ACHN (cell line): ENCODE results near the gene GNG7.
"Not testable (repeated sequence)": the region's sequence is repeated elsewhere in the genome, so short reads cannot be mapped to it uniquely, and the experiment has no call there.

Experiments used
- DNase-seq: peaks from one replicate; pipeline ENCODE4 v3.0.0-alpha.2; 2015
- in situ Hi-C: cut with HindIII; loops from 2 replicates; pipeline ENCODE4 v1.10.0; 2017; ENCODE audit warnings: low sequenced_read_pairs, low pct_ligation_motif_present, low pct_unique_long_range_greater_than_20kb

Gene GNG7

DNA sequence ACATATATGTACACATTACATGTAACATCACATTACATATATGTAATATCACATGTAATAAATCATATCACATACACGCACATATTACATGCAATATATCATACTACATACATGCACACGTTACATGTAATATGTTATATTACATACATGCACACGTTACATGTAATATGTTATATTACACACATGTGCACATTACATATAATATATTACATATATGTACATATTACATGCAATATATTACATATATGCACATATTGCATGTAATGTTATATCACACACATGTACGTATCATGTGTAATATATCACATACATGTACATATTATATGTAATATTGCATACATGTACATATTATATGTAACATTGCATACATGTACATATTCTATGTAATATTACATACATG is 149.0 kb downstream of the GNG7 start:
- DNase-seq: no peak
- in situ Hi-C loops: no loop called here

GRCh38 chr19:2552859-2553258 is 149.6 kb downstream of the GNG7 start:
- DNase-seq: no peak
- in situ Hi-C loops: no loop called here

DNA sequence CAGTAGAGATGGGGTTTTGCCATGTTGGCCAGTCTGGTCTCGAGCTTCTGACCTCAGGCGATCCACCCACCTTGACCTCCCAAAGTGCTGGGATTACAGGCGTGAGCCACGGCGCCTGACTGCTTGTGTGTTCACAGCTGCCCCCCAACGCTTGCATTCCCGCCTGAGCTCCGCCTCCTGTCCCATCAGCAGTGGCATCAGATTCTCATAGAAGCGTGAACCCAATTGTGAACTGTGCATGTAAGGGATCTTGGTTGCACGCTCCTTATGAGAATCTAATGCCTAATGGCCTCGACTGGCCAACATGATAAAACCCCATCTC is 150.7 kb downstream of the GNG7 start:
- DNase-seq: no peak
- in situ Hi-C loops: no loop called here

DNA sequence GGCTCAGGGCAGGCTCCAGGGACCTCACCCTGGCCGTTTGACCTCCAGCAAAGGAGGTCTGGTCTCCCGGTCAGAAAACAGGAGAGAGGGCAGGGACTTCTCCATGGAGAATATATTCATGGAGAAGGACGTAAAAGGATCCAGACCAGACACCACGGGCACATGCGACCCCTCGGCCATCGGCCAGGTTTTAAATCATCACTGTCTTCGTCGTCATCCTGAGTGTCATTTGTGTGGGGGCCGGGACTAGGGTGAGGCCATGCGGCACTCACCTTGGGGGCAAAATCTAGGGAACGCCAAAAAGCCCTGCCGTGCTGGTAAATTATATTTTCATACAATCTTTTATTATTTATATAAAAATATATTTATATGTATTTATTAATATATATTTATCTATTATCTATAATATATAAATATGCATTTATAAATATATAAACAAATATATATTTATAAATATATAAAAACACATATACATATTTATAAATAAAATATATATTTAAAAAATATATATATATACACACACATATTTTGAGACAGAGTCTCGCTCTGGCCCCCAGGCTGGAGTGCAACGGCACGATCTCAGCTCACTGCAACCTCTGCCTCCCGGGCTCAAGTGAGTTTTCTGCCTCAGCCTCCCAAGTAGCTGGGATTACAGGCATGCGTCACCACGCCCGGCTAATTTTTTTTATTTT is 151.2 kb downstream of the GNG7 start:
- in situ Hi-C loops: no loop called here
- no peak for DNase-seq

- in situ Hi-C loops: no loop called here
- no peak for DNase-seq
Observed at GRCh38 chr19:2550431-2551171, 151.9 kb downstream of the GNG7 start.

- in situ Hi-C loops: no loop called here
- no peak for DNase-seq
Observed at GRCh38 chr19:2549701-2550191, 152.7 kb downstream of the GNG7 start.

DNA sequence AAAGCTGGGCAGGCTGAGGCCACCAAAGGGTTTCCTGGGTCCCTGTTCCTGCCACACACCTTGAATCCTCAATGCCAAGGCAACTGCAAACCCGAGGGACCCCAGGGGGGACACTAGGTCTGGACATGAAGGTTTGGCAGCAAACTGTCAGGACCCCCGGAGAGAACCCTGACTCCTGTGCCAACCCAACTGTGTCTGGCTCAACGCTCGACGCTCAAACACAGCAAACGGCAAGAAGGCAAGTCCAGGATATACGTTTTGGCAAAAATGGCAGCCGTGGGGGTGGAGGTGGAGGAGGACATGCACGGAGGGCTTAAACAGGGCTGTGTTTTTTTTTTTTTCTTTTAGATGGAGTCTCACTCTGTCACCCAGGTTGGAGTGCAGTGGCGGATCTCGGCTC is 153.5 kb downstream of the GNG7 start:
- in situ Hi-C loops: no loop called here
- DNase-seq: no peak

GRCh38 chr19:2547721-2548120 is 154.8 kb downstream of the GNG7 start:
- DNase-seq: no peak
- in situ Hi-C loops: no loop called here

DNA sequence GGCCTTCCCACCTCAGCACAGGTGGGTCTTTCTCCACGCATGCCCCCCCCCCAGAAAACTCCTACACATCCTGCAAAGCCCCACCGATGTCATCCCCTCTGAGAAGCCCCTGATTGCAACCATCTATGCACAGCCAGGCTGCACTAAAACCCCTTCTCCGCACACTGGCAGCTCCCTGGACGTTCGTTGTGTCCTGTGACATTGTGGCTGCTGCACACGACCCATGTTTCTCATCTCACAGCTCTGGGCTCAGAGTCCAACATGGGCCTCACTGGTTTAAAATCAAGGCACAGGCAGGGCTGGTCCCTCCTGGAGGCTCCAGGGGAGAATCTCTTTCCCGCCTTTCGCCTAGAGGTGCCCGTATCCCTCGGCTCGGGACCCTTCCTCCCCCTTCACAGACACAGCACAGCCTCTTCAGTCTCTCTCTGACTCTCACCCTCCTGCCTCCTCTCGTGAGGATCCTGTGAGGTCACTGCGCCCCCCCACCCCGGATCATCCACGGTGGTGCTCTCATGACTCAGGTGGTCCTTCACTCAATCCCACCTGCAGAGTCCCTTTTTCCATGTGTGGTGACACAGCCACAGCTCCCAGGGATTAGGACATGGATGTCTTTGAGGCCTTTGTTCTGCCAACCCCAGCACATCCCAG is 155.3 kb downstream of the GNG7 start:
- DNase-seq: no peak
- in situ Hi-C loops: no loop called here

- DNase-seq: no peak
- in situ Hi-C loops: no loop called here
Observed at GRCh38 chr19:2546128-2547032, 156.1 kb downstream of the GNG7 start.

GRCh38 chr19:2545416-2546127 is 156.9 kb downstream of the GNG7 start:
- DNase-seq, in situ Hi-C loops: not testable (repeated sequence)

GRCh38 chr19:2544576-2545415 is 157.7 kb downstream of the GNG7 start:
- DNase-seq: no peak
- in situ Hi-C loops: no loop called here

DNA sequence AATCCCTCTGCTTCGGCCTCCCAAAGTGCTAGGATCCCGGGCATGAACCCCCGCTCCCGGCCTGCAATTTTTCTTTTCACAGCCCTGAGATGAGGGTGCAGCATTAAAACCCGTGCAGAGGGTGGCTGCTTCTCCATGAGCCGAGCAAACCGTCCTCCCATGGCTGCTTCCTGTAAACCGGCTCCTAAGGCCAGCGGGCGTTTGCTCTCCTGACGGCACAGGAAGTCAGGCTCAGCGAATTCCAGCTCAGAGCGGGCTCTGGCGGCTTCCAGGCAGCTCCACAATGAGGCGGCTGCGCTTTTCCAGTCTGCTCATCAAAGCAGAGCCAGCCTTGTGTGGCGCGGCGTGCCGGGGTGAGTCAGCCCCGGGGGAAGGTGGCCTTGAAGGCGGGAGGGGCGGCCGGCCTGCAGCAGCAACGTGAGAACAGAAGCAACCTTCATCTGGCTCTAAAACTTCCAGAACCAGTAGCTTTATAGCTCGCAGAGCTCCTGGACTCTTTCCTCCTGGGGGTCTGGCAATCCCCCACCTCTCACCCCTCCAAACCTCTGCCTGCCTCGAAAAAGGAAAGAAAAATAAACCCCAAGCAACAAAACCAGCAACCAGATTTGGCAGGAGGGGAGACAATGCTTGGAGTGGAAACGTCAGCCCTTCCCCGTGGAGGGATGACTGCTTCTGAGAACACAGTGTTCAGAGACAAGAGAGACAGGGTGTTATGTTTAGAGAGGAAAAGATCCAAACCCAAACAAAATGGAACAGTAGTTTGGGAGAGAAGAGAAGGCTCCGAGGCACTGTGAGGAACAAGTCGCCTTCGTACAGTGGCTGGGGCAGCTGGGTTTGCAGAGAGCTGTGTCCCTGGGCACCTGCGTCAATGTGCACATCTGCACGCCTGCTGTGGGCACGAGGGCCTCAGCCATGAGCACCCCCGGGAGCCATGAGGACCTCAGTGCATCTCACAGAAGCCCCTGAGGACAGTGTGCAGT is 158.7 kb downstream of the GNG7 start:
- in situ Hi-C loops: no loop called here
- DNase-seq: peak; percentile 96

- DNase-seq, in situ Hi-C loops: not testable (repeated sequence)
Observed at GRCh38 chr19:2543072-2543462, 159.4 kb downstream of the GNG7 start.

DNA sequence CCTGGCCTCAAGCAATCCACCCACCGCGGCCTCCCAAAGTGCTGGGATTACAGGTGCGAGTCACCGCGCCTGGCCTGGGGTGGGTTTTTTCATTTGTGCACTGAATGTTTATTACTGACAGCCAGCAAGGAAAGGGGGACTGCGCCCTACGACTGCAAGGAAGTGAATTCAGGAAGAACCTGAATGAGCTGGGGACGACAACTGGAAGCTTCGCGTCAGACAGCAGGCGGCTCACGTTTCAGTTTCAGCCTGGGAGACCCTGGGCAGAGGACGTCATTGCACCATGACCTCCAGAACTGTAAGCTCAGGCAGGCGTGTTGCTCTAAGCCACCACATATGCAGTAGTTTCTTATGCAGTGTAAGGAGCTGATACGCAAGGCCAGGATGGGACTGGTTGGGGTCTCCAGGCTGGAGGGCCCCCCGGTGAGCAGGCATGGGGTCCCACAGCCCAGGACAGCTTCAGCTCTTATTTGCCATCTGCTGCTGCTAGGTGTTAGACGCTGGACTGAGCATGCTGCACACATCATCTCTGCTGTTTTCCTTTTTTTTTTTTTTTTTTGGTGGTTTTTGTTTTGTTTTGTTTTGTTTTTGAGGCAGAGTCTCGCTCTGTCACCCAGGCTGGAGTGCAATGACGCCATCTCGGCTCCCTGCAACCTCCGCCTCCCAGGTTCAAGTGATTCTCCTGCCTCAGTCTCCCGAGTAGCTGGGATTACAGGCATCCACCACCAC is 160.0 kb downstream of the GNG7 start:
- in situ Hi-C loops: no loop called here
- DNase-seq: no peak
